Measurements from ENCODE around the gene GNG12.

Gene GNG12

GRCh38 chr1:67705735-67706453 is 127.4 kb downstream of the GNG12 start:
- DNase-seq (ENCODE audit: low spot score) = no peak

GRCh38 chr1:67704351-67704750 is 128.9 kb downstream of the GNG12 start:
- DNase-seq (ENCODE audit: low spot score) = no peak

GRCh38 chr1:67701876-67702275 is 131.4 kb downstream of the GNG12 start:
- no peak for DNase-seq (ENCODE audit: low spot score)

- no peak for DNase-seq (ENCODE audit: low spot score)
These were observed 132.4 kb downstream of the GNG12 start for GRCh38 chr1:67700692-67701410.

GRCh38 chr1:67700220-67700619 is 133.0 kb downstream of the GNG12 start:
- no peak for DNase-seq (ENCODE audit: low spot score)

GRCh38 chr1:67696708-67697107 is 136.6 kb downstream of the GNG12 start:
- DNase-seq (ENCODE audit: low spot score) = no peak

- no peak for DNase-seq (ENCODE audit: low spot score)
These were observed 137.3 kb downstream of the GNG12 start for GRCh38 chr1:67695963-67696362.

- no peak for DNase-seq (ENCODE audit: low spot score)
These were observed 141.6 kb downstream of the GNG12 start for GRCh38 chr1:67691712-67692111.

GRCh38 chr1:67690411-67690810 is 142.9 kb downstream of the GNG12 start:
- no peak for DNase-seq (ENCODE audit: low spot score)

- no peak for DNase-seq (ENCODE audit: low spot score)
These were observed 143.3 kb downstream of the GNG12 start for GRCh38 chr1:67690018-67690363.

- DNase-seq (ENCODE audit: low spot score) = no peak
These were observed 143.8 kb downstream of the GNG12 start for GRCh38 chr1:67689267-67690017.

GRCh38 chr1:67688526-67689219 is 144.6 kb downstream of the GNG12 start:
- no peak for DNase-seq (ENCODE audit: low spot score)

- DNase-seq (ENCODE audit: low spot score) = no peak
These were observed 145.6 kb downstream of the GNG12 start for GRCh38 chr1:67687649-67688048.

GRCh38 chr1:67687198-67687545 is 146.1 kb downstream of the GNG12 start:
- no peak for DNase-seq (ENCODE audit: low spot score)

- DNase-seq (ENCODE audit: low spot score) = peak; percentile 50
These were observed 146.7 kb downstream of the GNG12 start for GRCh38 chr1:67686267-67687197.

- peak; percentile 31 for DNase-seq (ENCODE audit: low spot score)
These were observed 147.6 kb downstream of the GNG12 start for GRCh38 chr1:67685558-67686266.

GRCh38 chr1:67685067-67685557 is 148.2 kb downstream of the GNG12 start, which contains the start of gene GADD45A:
Gene GADD45A, plus strand, starts transcription at chr1:67685201. Its CDS starts 294 bp downstream, at chr1:67685495.
- peak; percentile 100 for DNase-seq (ENCODE audit: low spot score)

- peak; percentile 46 for DNase-seq (ENCODE audit: low spot score)
These were observed 148.7 kb downstream of the GNG12 start for GRCh38 chr1:67684526-67685066.

GRCh38 chr1:67683766-67684525 is 149.3 kb downstream of the GNG12 start:
- no peak for DNase-seq (ENCODE audit: low spot score)
